Activated CD4-positive, alpha-beta T cell treated with anti-CD3 and anti-CD28 coated beads for 36 hours (primary cell): ENCODE data around the gene PRIMPOL. TPM values are rescaled to one million over a fixed set of nuclear protein-coding genes. Genes with fewer than 3 reads are reported as not detected.
"Not testable (repeated sequence)": the region's sequence is repeated elsewhere in the genome, so short reads cannot be mapped to it uniquely, and the experiment has no call there.

Experiments used
- ATAC-seq: fragments of 200-7000 bp; cut with Tn5 transposase; one replicate; pipeline ENCODE4 v1.10.0; 2021; ENCODE audit warnings: mild to moderate bottlenecking, moderate library complexity
- CTCF ChIA-PET: fragments of 350-600 bp; sonication (Branson Sonifier 250); formaldehyde crosslinking; loops from one replicate; lab custom pipeline; 2021; ENCODE audit warnings: antibody characterized with exemption; lab: Charles Lee
- POLR2A ChIA-PET: fragments of 350-600 bp; sonication (Branson Sonifier 250); formaldehyde crosslinking; loops from one replicate; lab custom pipeline; 2021; ENCODE audit warnings: antibody characterized with exemption, inconsistent platforms; lab: Charles Lee
- DNase-seq: peaks from one replicate; pipeline ENCODE4 v3.0.0-alpha.2; 2020
- H3K27ac Mint-ChIP-seq: one replicate; pipeline ENCODE4 v1.8.0; 2021; ENCODE audit warnings: mixed read lengths
- H3K27me3 Mint-ChIP-seq: one replicate; pipeline ENCODE4 v1.8.0; 2021; ENCODE audit warnings: mixed read lengths
- H3K36me3 Mint-ChIP-seq: one replicate; pipeline ENCODE4 v1.8.0; 2021; ENCODE audit warnings: low read depth, mixed read lengths
- H3K4me1 Mint-ChIP-seq: one replicate; pipeline ENCODE4 v1.8.0; 2021; ENCODE audit warnings: mixed read lengths
- H3K4me3 Mint-ChIP-seq: one replicate; pipeline ENCODE4 v1.8.0; 2021; ENCODE audit warnings: mild to moderate bottlenecking, moderate library complexity, mixed read lengths
- H3K9me3 Mint-ChIP-seq: one replicate; pipeline ENCODE4 v1.8.0; 2021; ENCODE audit warnings: low read depth, mixed read lengths
- intact Hi-C, 2 experiments: fragments of 100-400 bp; cut with DNase I in 1 of 2; cut with micrococcal nuclease in 1 of 2; formaldehyde crosslinking; loops; one replicate each; pipeline versions ENCODE4 v1.14.2 to v1.15.1; 2022 to 2024; cut with DNase I, micrococcal nuclease
- total RNA-seq, 2 experiments: library from RNA; stranded (reverse); gene quantifications; one replicate each; pipeline ENCODE4 v1.2.3, GENCODE V29; 2021

The PRIMPOL gene
- 10 to 100 TPM; 20.4 to 24.3 TPM for total RNA-seq

GRCh38 chr4:184649026-184649970 lies at the start of gene PRIMPOL, which contains the start of gene CASP3:
Gene PRIMPOL, plus strand, starts transcription at chr4:184649738. Its CDS starts 7,403 bp downstream, at chr4:184657141.
Gene CASP3, minus strand, starts transcription at chr4:184649447. Its CDS starts 10,994 bp downstream, at chr4:184638453.
- Mint-ChIP-seq H3K9me3 (no peaks in the 10 kb centered on the region), H3K36me3 (peaks cover 47% of the 10 kb centered on the region), H3K27ac (peak within 1 kb of the TSS; percentile 95), H3K27me3 (no peaks in the 10 kb centered on the region), H3K4me1 (peaks cover 51% of the 10 kb centered on the region), H3K4me3 (peak within 1 kb of the TSS; percentile 94)
- ChIA-PET CTCF (interaction anchor here (0.7 to 2.7 kb wide), 3 partner anchors 135 to 385 kb away, joined by 3 to 11 read pairs (median 3); no protein-coding TSS in a partner anchor), POLR2A (interaction anchor here (0.6 to 1.9 kb wide), 5 partner anchors 84 to 382 kb away, joined by 3 to 15 read pairs (median 6); partner anchors contain the start of genes CENPU and IRF2)
- peak; percentile 98 for DNase-seq
- intact Hi-C loops: loop anchor here (1.0 to 5.0 kb wide), 20 partner anchors 76 to 1205 kb away; partner anchors contain the start of genes CENPU (in 2 of the 2), IRF2 (in 2 of the 2), ACSL1 (in 1 of the 2) and ANKRD37 (in 1 of the 2)
- ATAC-seq: peak; percentile 88

GRCh38 chr4:184600982-184601381 lies 48.6 kb upstream of the PRIMPOL start:
- peaks cover 11% of the 10 kb centered on the region for H3K9me3 Mint-ChIP-seq
- intact Hi-C loops, ATAC-seq, H3K36me3 Mint-ChIP-seq, H3K27me3 Mint-ChIP-seq, POLR2A ChIA-PET: not testable (repeated sequence)
- H3K4me3 Mint-ChIP-seq: peak overlapping the region; percentile 20
- peaks cover 13% of the 10 kb centered on the region for H3K4me1 Mint-ChIP-seq
- peak; percentile 28 for DNase-seq
- peak overlapping the region; percentile 22 for H3K27ac Mint-ChIP-seq
- CTCF ChIA-PET: interaction anchor here (0.5 to 0.6 kb wide), 3 partner anchors 27 to 349 kb away, joined by 3 to 5 read pairs (median 3); no protein-coding TSS in a partner anchor

DNA sequence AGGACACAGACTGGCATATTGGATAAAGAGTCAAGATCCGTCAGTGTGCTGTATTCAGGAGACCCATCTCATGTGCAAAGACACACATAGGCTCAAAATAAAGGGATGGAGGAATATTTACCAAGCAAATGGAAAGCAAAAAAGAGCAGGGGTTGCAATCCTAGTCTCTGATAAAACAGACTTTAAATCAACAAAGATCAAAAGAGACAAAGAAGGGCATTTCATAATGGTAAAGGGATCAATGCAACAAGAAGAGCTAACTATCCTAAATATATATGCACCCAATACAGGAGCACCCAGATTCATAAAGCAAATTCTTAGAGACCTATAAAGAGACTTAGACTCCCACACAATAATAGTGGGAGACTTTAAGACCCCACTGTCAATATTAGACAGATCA lies 46.7 kb upstream of the PRIMPOL start:
- ATAC-seq, H3K27me3 Mint-ChIP-seq, CTCF ChIA-PET, DNase-seq, H3K27ac Mint-ChIP-seq, H3K36me3 Mint-ChIP-seq, H3K4me3 Mint-ChIP-seq, intact Hi-C loops: not testable (repeated sequence)
- POLR2A ChIA-PET: interaction anchor here (0.7 kb wide), 1 partner anchor 64 kb away, joined by 3 read pairs; no protein-coding TSS in a partner anchor
- peaks cover 13% of the 10 kb centered on the region for H3K4me1 Mint-ChIP-seq
- H3K9me3 Mint-ChIP-seq: peaks cover 19% of the 10 kb centered on the region

DNA sequence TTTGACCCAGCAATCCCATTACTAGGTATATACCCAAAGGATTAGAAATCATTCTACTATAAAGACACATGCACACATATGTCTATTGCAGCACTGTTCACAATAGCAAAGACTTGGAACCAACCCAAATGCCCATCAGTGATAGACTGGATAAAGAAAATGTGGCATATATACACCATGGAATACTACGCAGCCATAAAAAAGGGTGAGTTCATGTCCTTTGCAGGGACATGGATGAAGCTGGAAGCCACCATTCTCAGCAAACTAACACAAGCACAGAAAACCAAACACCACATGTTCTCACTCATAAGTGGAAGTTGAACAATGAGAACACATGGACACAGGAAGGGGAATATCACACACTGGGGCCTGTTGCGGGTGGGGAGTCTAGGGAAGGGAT lies 42.1 kb upstream of the PRIMPOL start:
- POLR2A ChIA-PET, H3K4me1 Mint-ChIP-seq, DNase-seq, CTCF ChIA-PET, H3K4me3 Mint-ChIP-seq, H3K27me3 Mint-ChIP-seq, intact Hi-C loops, ATAC-seq, H3K27ac Mint-ChIP-seq, H3K36me3 Mint-ChIP-seq: not testable (repeated sequence)
- peaks cover 19% of the 10 kb centered on the region for H3K9me3 Mint-ChIP-seq

- Mint-ChIP-seq H3K4me3 (no peak overlapping the region), H3K27ac (no peak overlapping the region), H3K4me1 (no peaks in the 10 kb centered on the region), H3K36me3 (peaks cover 5% of the 10 kb centered on the region), H3K27me3 (no peaks in the 10 kb centered on the region), H3K9me3 (peaks cover 11% of the 10 kb centered on the region)
- no peak for ATAC-seq
- ChIA-PET POLR2A (no interaction called here), CTCF (no interaction called here)
- intact Hi-C loops: no loop called here
- no peak for DNase-seq
These were observed 37.5 kb upstream of the PRIMPOL start for GRCh38 chr4:184612074-184612473.

DNA sequence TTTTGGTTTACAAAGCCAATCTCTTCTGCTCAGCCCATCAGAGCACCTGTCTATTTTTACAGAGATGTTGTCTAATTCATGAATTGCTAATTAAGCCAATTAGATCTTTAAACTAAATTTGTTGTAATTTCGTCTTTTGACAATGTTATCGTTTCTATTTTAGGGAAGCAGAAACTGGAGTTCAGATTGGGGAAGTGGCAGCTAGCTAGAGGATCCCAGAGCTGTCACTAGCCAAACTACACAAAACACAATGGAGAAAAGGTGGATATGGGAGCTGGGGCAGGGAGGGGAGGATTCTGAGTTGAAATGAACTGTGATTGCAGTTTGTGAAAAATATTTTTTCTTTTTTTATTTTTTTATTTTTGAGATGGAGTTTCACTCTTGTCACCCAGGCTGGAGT lies 36.1 kb upstream of the PRIMPOL start:
- H3K4me3 Mint-ChIP-seq: no peak overlapping the region
- no peak overlapping the region for H3K27ac Mint-ChIP-seq
- H3K4me1 Mint-ChIP-seq: no peaks in the 10 kb centered on the region
- peaks cover 11% of the 10 kb centered on the region for H3K9me3 Mint-ChIP-seq
- H3K36me3 Mint-ChIP-seq: peaks cover 5% of the 10 kb centered on the region
- intact Hi-C loops: no loop called here
- CTCF ChIA-PET: no interaction called here
- POLR2A ChIA-PET: no interaction called here
- no peaks in the 10 kb centered on the region for H3K27me3 Mint-ChIP-seq
- ATAC-seq: no peak
- no peak for DNase-seq

GRCh38 chr4:184614509-184614908 lies 35.0 kb upstream of the PRIMPOL start:
- intact Hi-C loops: no loop called here
- peaks cover 5% of the 10 kb centered on the region for H3K36me3 Mint-ChIP-seq
- no peaks in the 10 kb centered on the region for H3K4me1 Mint-ChIP-seq
- H3K27ac Mint-ChIP-seq: no peak overlapping the region
- ChIA-PET POLR2A (no interaction called here), CTCF (interaction anchor here (1.3 kb wide), 1 partner anchor 351 kb away, joined by 4 read pairs; no protein-coding TSS in a partner anchor)
- ATAC-seq (no peak), DNase-seq (no peak)
- H3K4me3 Mint-ChIP-seq: no peak overlapping the region
- H3K27me3 Mint-ChIP-seq: no peaks in the 10 kb centered on the region
- H3K9me3 Mint-ChIP-seq: peaks cover 11% of the 10 kb centered on the region

DNA sequence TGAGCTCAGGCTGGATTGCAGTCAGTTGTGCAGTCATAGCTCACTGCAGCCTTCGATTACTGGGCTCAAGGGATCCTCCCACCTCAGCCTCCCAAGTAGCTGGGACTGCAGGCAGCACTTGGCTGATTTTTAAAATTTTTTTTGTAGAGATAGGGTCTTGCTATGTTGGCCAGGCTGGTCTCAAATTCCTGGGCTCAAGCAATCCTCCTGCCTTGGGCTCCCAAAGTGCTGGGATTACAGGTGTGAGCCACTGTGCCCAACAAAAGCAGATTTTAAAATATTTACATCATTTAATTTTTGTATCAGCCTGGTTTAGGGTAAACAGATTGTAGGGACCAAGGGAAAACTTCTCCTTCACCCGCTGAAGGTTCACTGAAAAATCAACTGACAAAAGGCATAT lies 33.4 kb upstream of the PRIMPOL start:
- CTCF ChIA-PET, H3K27me3 Mint-ChIP-seq, ATAC-seq, H3K4me3 Mint-ChIP-seq, POLR2A ChIA-PET, intact Hi-C loops, H3K36me3 Mint-ChIP-seq, DNase-seq, H3K4me1 Mint-ChIP-seq, H3K27ac Mint-ChIP-seq: not testable (repeated sequence)
- H3K9me3 Mint-ChIP-seq: peaks cover 11% of the 10 kb centered on the region

GRCh38 chr4:184616633-184617551 lies 32.6 kb upstream of the PRIMPOL start:
- no peak for ATAC-seq
- Mint-ChIP-seq H3K4me3 (no peak overlapping the region), H3K9me3 (peaks cover 11% of the 10 kb centered on the region), H3K27me3 (no peaks in the 10 kb centered on the region), H3K36me3 (peaks cover 5% of the 10 kb centered on the region), H3K27ac (no peak overlapping the region), H3K4me1 (no peaks in the 10 kb centered on the region)
- intact Hi-C loops: no loop called here
- POLR2A ChIA-PET: no interaction called here
- CTCF ChIA-PET: no interaction called here
- no peak for DNase-seq

DNA sequence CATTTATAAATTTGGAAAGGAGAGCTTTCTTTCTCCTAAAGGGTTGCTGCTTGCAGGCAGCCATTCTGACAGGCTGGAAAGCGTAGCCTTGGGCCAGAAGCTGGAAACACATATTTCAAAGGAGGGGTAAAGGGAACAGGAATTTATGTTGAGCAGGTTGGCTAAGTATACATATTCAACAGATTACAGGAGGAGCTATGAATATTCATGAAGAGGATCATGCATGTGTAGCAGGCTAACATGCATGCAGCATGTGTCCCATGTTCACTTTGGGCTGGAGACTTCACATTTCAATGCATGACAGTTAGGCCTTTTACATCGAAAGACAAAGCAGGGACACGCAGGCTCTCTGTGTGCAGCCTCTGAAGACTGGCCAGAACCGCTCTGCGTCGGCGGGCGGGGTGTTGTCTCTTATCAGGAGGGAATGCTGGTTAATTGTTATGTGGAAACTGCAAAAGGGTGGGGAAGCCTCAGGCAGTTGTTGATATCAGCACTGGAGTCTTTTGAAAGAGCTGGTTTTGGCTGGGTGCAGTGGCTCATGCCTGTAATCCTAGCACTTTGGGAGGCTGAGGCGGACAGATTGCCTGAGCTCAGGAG lies 31.8 kb upstream of the PRIMPOL start:
- no peaks in the 10 kb centered on the region for H3K4me1 Mint-ChIP-seq
- H3K36me3 Mint-ChIP-seq: peaks cover 10% of the 10 kb centered on the region
- ATAC-seq (no peak), DNase-seq (no peak)
- no peaks in the 10 kb centered on the region for H3K27me3 Mint-ChIP-seq
- H3K9me3 Mint-ChIP-seq: peaks cover 11% of the 10 kb centered on the region
- H3K4me3 Mint-ChIP-seq: no peak overlapping the region
- no peak overlapping the region for H3K27ac Mint-ChIP-seq
- intact Hi-C loops: no loop called here
- ChIA-PET POLR2A (no interaction called here), CTCF (no interaction called here)
